ENCODE measurements around the gene IRF6.
"Not testable (repeated sequence)": the region's sequence is repeated elsewhere in the genome, so short reads cannot be mapped to it uniquely, and the experiment has no call there.

IRF6 gene

GRCh38 chr1:209809611-209810010 lies 3.7 kb upstream of the IRF6 start:
- no peak for DNase-seq
- peaks cover 11% of the 10 kb centered on the region for H3K4me1 ChIP-seq (ENCODE audit: control insufficient read depth, insufficient read depth, low read length, poor library complexity, severe bottlenecking)
- no peak overlapping the region for H3K4me3 ChIP-seq (ENCODE audit: insufficient read depth, low read depth, low read length, poor library complexity, severe bottlenecking)
- H3K27me3 ChIP-seq (replicated peaks; ENCODE audit: control insufficient read depth, insufficient read depth, low read length, poor library complexity, severe bottlenecking) = no peaks in the 10 kb centered on the region
- no peak overlapping the region for H3K27ac ChIP-seq (ENCODE audit: insufficient read depth, low read length, poor library complexity, severe bottlenecking)
- no peaks in the 10 kb centered on the region for H3K36me3 ChIP-seq (ENCODE audit: control insufficient read depth, insufficient read depth, low read length)
- no peaks in the 10 kb centered on the region for H3K9me3 ChIP-seq (ENCODE audit: control insufficient read depth, low read length)

GRCh38 chr1:209808059-209808581 lies 2.2 kb upstream of the IRF6 start:
- Histone ChIP-seq H3K4me1 (ENCODE audit: control insufficient read depth, insufficient read depth, low read length, poor library complexity, severe bottlenecking) (peaks cover 11% of the 10 kb centered on the region), H3K4me3 (ENCODE audit: insufficient read depth, low read depth, low read length, poor library complexity, severe bottlenecking) (no peak overlapping the region), H3K36me3 (ENCODE audit: control insufficient read depth, insufficient read depth, low read length) (no peaks in the 10 kb centered on the region), H3K9me3 (ENCODE audit: control insufficient read depth, low read length) (no peaks in the 10 kb centered on the region), H3K27me3 (replicated peaks; ENCODE audit: control insufficient read depth, insufficient read depth, low read length, poor library complexity, severe bottlenecking) (no peaks in the 10 kb centered on the region), H3K27ac (ENCODE audit: insufficient read depth, low read length, poor library complexity, severe bottlenecking) (no peak overlapping the region)
- no peak for DNase-seq

DNA sequence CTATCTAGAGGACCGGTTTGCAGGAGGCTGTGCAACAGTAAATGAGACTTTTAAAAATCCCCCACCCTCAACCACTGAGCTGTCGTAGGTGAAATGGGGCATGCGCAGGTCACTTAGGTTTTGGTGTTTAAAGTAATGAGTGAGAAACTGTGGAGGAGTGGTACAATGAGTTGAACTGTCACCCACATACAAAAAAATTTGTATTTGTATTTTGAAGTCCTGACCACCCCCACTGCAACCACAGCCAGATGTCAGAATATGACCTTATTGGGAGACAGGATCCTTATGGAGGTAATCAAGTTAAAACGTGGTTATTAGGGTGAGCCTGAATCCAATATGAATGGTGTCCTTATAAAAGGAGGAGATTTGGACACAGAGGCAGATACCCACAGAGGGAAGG lies 1.6 kb upstream of the IRF6 start:
- Histone ChIP-seq H3K4me1 (ENCODE audit: control insufficient read depth, insufficient read depth, low read length, poor library complexity, severe bottlenecking) (peaks cover 11% of the 10 kb centered on the region), H3K9me3 (ENCODE audit: control insufficient read depth, low read length) (no peaks in the 10 kb centered on the region), H3K27ac (ENCODE audit: insufficient read depth, low read length, poor library complexity, severe bottlenecking) (no peak overlapping the region), H3K36me3 (ENCODE audit: control insufficient read depth, insufficient read depth, low read length) (no peaks in the 10 kb centered on the region), H3K4me3 (ENCODE audit: insufficient read depth, low read depth, low read length, poor library complexity, severe bottlenecking) (no peak overlapping the region), H3K27me3 (replicated peaks; ENCODE audit: control insufficient read depth, insufficient read depth, low read length, poor library complexity, severe bottlenecking) (no peaks in the 10 kb centered on the region)
- no peak for DNase-seq

- peak overlapping the region; percentile 48 for H3K4me3 ChIP-seq (ENCODE audit: insufficient read depth, low read depth, low read length, poor library complexity, severe bottlenecking)
- no peaks in the 10 kb centered on the region for H3K36me3 ChIP-seq (ENCODE audit: control insufficient read depth, insufficient read depth, low read length)
- peaks cover 11% of the 10 kb centered on the region for H3K4me1 ChIP-seq (ENCODE audit: control insufficient read depth, insufficient read depth, low read length, poor library complexity, severe bottlenecking)
- no peaks in the 10 kb centered on the region for H3K9me3 ChIP-seq (ENCODE audit: control insufficient read depth, low read length)
- no peaks in the 10 kb centered on the region for H3K27me3 ChIP-seq (replicated peaks; ENCODE audit: control insufficient read depth, insufficient read depth, low read length, poor library complexity, severe bottlenecking)
- H3K27ac ChIP-seq (ENCODE audit: insufficient read depth, low read length, poor library complexity, severe bottlenecking) = no peak overlapping the region
- DNase-seq = no peak
Measured at GRCh38 chr1:209805341-209805781, 581 bp downstream of the IRF6 start.

- no peak for DNase-seq
- no peaks in the 10 kb centered on the region for H3K27me3 ChIP-seq (replicated peaks; ENCODE audit: control insufficient read depth, insufficient read depth, low read length, poor library complexity, severe bottlenecking)
- H3K9me3 ChIP-seq (ENCODE audit: control insufficient read depth, low read length) = no peaks in the 10 kb centered on the region
- peaks cover 11% of the 10 kb centered on the region for H3K4me1 ChIP-seq (ENCODE audit: control insufficient read depth, insufficient read depth, low read length, poor library complexity, severe bottlenecking)
- H3K27ac ChIP-seq (ENCODE audit: insufficient read depth, low read length, poor library complexity, severe bottlenecking) = no peak overlapping the region
- H3K4me3 ChIP-seq (ENCODE audit: insufficient read depth, low read depth, low read length, poor library complexity, severe bottlenecking) = no peak overlapping the region
- no peaks in the 10 kb centered on the region for H3K36me3 ChIP-seq (ENCODE audit: control insufficient read depth, insufficient read depth, low read length)
Measured at GRCh38 chr1:209803568-209803967, 2.4 kb downstream of the IRF6 start.

- Histone ChIP-seq H3K9me3 (ENCODE audit: control insufficient read depth, low read length) (no peaks in the 10 kb centered on the region), H3K4me1 (ENCODE audit: control insufficient read depth, insufficient read depth, low read length, poor library complexity, severe bottlenecking) (peaks cover 11% of the 10 kb centered on the region), H3K27me3 (replicated peaks; ENCODE audit: control insufficient read depth, insufficient read depth, low read length, poor library complexity, severe bottlenecking) (no peaks in the 10 kb centered on the region), H3K4me3 (ENCODE audit: insufficient read depth, low read depth, low read length, poor library complexity, severe bottlenecking) (no peak overlapping the region), H3K36me3 (ENCODE audit: control insufficient read depth, insufficient read depth, low read length) (no peaks in the 10 kb centered on the region), H3K27ac (ENCODE audit: insufficient read depth, low read length, poor library complexity, severe bottlenecking) (no peak overlapping the region)
- no peak for DNase-seq
Measured at GRCh38 chr1:209802780-209803152, 3.2 kb downstream of the IRF6 start.

DNA sequence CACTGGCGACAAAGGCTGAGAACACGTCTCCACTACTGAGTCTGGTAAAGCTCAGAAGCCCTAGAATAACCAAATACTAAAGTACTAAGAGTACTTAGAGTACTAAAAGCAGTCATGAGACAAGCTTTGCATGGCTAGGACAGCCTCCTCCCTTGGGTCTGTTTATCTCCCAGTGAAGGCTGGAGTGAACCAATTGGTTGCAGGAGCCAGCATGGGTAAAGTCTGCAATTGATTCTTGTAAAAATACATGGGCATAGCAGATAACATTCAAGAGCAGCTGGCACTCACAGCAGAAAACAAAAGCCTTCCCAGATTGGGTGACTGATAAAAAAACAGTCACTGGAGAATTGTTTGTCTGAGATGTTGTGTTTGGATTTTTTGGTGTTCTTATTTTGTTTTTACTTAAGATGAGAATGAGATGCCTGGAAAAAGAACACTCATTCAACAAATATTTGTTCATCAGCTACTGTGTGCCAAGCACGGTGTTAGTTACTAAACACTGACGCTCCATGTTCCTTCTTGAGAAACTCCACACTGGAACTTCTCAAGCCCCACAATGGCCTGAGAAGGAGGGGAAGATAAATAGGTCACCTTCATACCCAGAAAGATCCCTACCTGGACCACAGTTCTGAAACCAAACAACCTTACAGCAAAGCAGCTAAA lies 3.7 kb downstream of the IRF6 start:
- Histone ChIP-seq H3K9me3 (ENCODE audit: control insufficient read depth, low read length) (no peaks in the 10 kb centered on the region), H3K27ac (ENCODE audit: insufficient read depth, low read length, poor library complexity, severe bottlenecking) (no peak overlapping the region), H3K36me3 (ENCODE audit: control insufficient read depth, insufficient read depth, low read length) (no peaks in the 10 kb centered on the region), H3K4me1 (ENCODE audit: control insufficient read depth, insufficient read depth, low read length, poor library complexity, severe bottlenecking) (peaks cover 11% of the 10 kb centered on the region), H3K4me3 (ENCODE audit: insufficient read depth, low read depth, low read length, poor library complexity, severe bottlenecking) (no peak overlapping the region), H3K27me3 (replicated peaks; ENCODE audit: control insufficient read depth, insufficient read depth, low read length, poor library complexity, severe bottlenecking) (no peaks in the 10 kb centered on the region)
- no peak for DNase-seq

- no peaks in the 10 kb centered on the region for H3K27me3 ChIP-seq (replicated peaks; ENCODE audit: control insufficient read depth, insufficient read depth, low read length, poor library complexity, severe bottlenecking)
- H3K36me3 ChIP-seq (ENCODE audit: control insufficient read depth, insufficient read depth, low read length) = no peaks in the 10 kb centered on the region
- no peak overlapping the region for H3K4me3 ChIP-seq (ENCODE audit: insufficient read depth, low read depth, low read length, poor library complexity, severe bottlenecking)
- no peak for DNase-seq
- no peak overlapping the region for H3K27ac ChIP-seq (ENCODE audit: insufficient read depth, low read length, poor library complexity, severe bottlenecking)
- H3K9me3 ChIP-seq (ENCODE audit: control insufficient read depth, low read length) = no peaks in the 10 kb centered on the region
- peaks cover 9% of the 10 kb centered on the region for H3K4me1 ChIP-seq (ENCODE audit: control insufficient read depth, insufficient read depth, low read length, poor library complexity, severe bottlenecking)
Measured at GRCh38 chr1:209800984-209801834, 4.7 kb downstream of the IRF6 start.

DNA sequence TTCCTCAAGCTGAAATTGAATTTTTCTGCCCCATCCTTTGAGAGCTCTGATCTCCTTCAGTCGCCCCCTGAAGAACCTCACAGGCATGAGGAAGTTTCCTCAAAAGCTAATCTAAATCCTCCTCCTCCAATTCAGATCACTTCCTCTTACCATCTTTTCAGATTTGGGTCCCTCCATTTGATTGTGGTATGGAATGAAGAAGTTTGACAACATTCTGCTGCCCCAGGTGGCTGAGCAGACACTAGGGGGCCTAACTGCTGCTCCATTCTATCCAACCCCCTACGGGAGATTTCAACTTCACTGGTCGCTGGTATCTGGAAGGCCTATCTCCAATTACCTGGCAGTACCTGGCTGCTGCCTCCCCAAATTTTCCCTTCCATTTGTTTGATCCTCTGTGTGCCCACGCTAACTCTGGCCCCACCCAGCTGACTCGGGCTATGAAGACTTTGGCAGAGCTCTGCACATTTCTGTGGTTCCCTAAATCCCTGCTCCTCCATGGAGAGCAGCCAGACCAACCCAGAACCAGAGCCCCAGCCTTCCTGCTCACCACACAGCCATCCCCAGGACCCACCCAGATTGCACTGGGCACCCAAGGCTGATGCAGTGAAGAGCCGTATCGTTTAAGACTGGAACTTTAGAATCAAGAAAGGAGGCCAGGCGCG lies 7.8 kb downstream of the IRF6 start:
- no peaks in the 10 kb centered on the region for H3K27me3 ChIP-seq (replicated peaks; ENCODE audit: control insufficient read depth, insufficient read depth, low read length, poor library complexity, severe bottlenecking)
- no peaks in the 10 kb centered on the region for H3K36me3 ChIP-seq (ENCODE audit: control insufficient read depth, insufficient read depth, low read length)
- H3K27ac ChIP-seq (ENCODE audit: insufficient read depth, low read length, poor library complexity, severe bottlenecking) = no peak overlapping the region

GRCh38 chr1:209793711-209794110 lies 12.2 kb downstream of the IRF6 start:
- not testable (repeated sequence) for H3K9me3 ChIP-seq (ENCODE audit: control insufficient read depth, low read length); H3K36me3 ChIP-seq (ENCODE audit: control insufficient read depth, insufficient read depth, low read length); H3K4me3 ChIP-seq (ENCODE audit: insufficient read depth, low read depth, low read length, poor library complexity, severe bottlenecking); H3K4me1 ChIP-seq (ENCODE audit: control insufficient read depth, insufficient read depth, low read length, poor library complexity, severe bottlenecking); H3K27me3 ChIP-seq (replicated peaks; ENCODE audit: control insufficient read depth, insufficient read depth, low read length, poor library complexity, severe bottlenecking); H3K27ac ChIP-seq (ENCODE audit: insufficient read depth, low read length, poor library complexity, severe bottlenecking); DNase-seq

More for the DNA sequence above, 7.8 kb downstream of the IRF6 start:
- no peaks in the 10 kb centered on the region for H3K9me3 ChIP-seq (ENCODE audit: control insufficient read depth, low read length)
- DNase-seq = no peak
- H3K4me3 ChIP-seq (ENCODE audit: insufficient read depth, low read depth, low read length, poor library complexity, severe bottlenecking) = no peak overlapping the region
- H3K4me1 ChIP-seq (ENCODE audit: control insufficient read depth, insufficient read depth, low read length, poor library complexity, severe bottlenecking) = no peaks in the 10 kb centered on the region

Measured in effector memory CD4-positive, alpha-beta T cell (primary cell).